Muscle layer of duodenum (tissue), 2 donors: ENCODE results near the gene SLC12A1.

Experiments used
- H3K27ac ChIP-seq: one replicate; pipeline ENCODE4 v1.7.0; 2013; ENCODE audit warnings: mild to moderate bottlenecking, low read length
- H3K27me3 ChIP-seq: one replicate; pipeline ENCODE4 v1.7.0; 2013; ENCODE audit warnings: low read depth, mild to moderate bottlenecking, control low read depth, low read length
- H3K36me3 ChIP-seq, 2 donors: one replicate each; pipeline ENCODE4 v1.7.0; 2013; ENCODE audit warnings: low read length in 2 of 2, control low read depth in 1 of 2, mild to moderate bottlenecking in 1 of 2; ENCODE audit not compliant: insufficient read depth in 2 of 2, control insufficient read depth in 1 of 2
- H3K4me1 ChIP-seq, 2 donors: one replicate each; pipeline ENCODE4 v1.7.0; 2013; ENCODE audit warnings: low read length in 2 of 2, mild to moderate bottlenecking in 2 of 2, control low read depth in 1 of 2, moderate library complexity in 1 of 2; ENCODE audit not compliant: insufficient read depth in 2 of 2, control insufficient read depth in 1 of 2
- H3K4me3 ChIP-seq, 2 donors: one replicate each; pipeline ENCODE4 v1.7.0; 2013; ENCODE audit warnings: low read length in 2 of 2, low read depth in 1 of 2, mild to moderate bottlenecking in 1 of 2
- H3K9me3 ChIP-seq, 2 donors: one replicate each; pipeline ENCODE4 v1.7.0; 2013; ENCODE audit warnings: low read length in 2 of 2, control low read depth in 1 of 2, mild to moderate bottlenecking in 1 of 2; ENCODE audit not compliant: control insufficient read depth in 1 of 2
- donor health status: healthy.

The SLC12A1 gene

DNA sequence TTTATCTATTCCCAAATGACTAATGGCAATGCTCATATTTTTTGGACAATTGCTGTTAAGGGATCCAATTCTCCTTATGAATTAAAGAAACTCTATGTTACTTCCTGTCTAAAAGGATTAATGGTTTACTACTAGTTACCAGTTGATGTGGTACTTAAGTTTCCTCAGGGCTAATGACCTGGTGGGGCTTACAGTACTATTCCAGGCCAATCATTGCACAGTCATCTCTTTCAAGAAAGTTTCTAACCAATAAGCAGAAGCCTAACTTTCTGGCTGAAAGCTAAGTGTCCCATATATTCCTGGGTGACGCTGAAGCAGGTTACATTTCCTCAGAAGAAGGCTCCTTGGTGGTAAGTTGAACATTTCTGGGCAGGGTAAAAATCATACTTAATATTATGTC, at the start of gene SLC12A1:
SLC12A1 (plus strand) TSS at position 322 of the 400 bp plus-strand sequence. CDS start 1,418 bp downstream, outside the sequence.
- no peaks in the 10 kb centered on the region for H3K4me1 ChIP-seq
- H3K9me3 ChIP-seq, result no peaks in the 10 kb centered on the region
- H3K4me3 ChIP-seq, result no peak within 1 kb of the TSS
- H3K27ac ChIP-seq, result no peak within 1 kb of the TSS
- H3K27me3 ChIP-seq, result no peaks in the 10 kb centered on the region
- no peaks in the 10 kb centered on the region for H3K36me3 ChIP-seq

GRCh38 chr15:48168616-48169015, 37.5 kb upstream of the SLC12A1 start:
- Histone ChIP-seq H3K4me3 (no peak overlapping the region), H3K27me3 (no peaks in the 10 kb centered on the region), H3K36me3 (peaks cover 3 to 12% of the 10 kb centered on the region in 2 donors), H3K27ac (no peak overlapping the region), H3K4me1 (peaks cover 0 to 5% of the 10 kb centered on the region in 2 donors), H3K9me3 (no peaks in the 10 kb centered on the region)

DNA sequence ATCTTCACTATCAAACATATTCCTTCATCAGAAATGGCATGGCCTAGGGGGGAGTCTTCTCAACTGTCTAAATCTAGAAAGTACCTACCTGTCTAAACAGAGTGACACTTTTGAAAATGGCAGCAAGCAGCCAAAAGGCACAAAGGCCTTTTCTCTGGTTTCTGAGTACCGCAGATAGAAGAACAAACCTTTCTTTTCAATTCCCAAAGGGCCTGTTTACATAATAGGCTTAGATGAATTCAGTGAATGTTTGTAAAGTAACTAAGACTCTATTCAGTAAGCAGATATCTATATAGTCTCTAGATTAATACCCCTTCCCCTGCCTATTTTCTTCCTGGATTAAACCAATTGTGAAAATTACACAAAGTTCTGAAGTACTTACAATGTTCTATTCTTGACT, 35.1 kb upstream of the SLC12A1 start:
- H3K27ac ChIP-seq, result no peak overlapping the region
- H3K4me3 ChIP-seq, result no peak overlapping the region
- H3K27me3 ChIP-seq, result no peaks in the 10 kb centered on the region
- no peaks in the 10 kb centered on the region for H3K9me3 ChIP-seq
- peaks cover 0 to 5% of the 10 kb centered on the region in 2 donors for H3K36me3 ChIP-seq
- H3K4me1 ChIP-seq, result peaks cover 0 to 5% of the 10 kb centered on the region in 2 donors

- H3K9me3 ChIP-seq, result no peaks in the 10 kb centered on the region
- no peak overlapping the region for H3K4me3 ChIP-seq
Measured at GRCh38 chr15:48175126-48175525, 31.0 kb upstream of the SLC12A1 start.

DNA sequence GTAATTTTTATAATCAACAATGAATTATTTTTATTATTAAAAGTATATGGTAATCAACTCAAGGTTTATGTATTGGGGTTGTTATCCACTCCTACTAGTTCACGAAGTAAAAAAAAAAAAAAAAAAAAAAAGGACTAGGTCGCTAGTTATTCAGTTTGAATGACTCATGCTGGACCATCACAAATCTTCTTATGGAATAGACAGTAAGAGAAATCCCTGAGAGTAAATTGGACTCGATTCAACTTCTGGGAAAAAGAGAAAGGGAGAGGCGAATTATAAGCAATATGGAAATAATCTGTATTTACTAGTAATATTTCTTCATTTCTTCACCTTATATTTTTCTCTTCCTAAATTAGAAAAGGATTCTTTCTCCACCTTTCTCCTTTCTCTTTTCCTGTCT, 30.0 kb upstream of the SLC12A1 start:
- Histone ChIP-seq H3K36me3 (no peaks in the 10 kb centered on the region), H3K27me3 (no peaks in the 10 kb centered on the region), H3K9me3 (no peaks in the 10 kb centered on the region), H3K27ac (no peak overlapping the region), H3K4me1 (peaks cover 0 to 9% of the 10 kb centered on the region in 2 donors), H3K4me3 (no peak overlapping the region)

More at GRCh38 chr15:48175126-48175525, 31.0 kb upstream of the SLC12A1 start:
- no peaks in the 10 kb centered on the region for H3K27me3 ChIP-seq
- peaks cover 0 to 13% of the 10 kb centered on the region in 2 donors for H3K4me1 ChIP-seq
- no peaks in the 10 kb centered on the region for H3K36me3 ChIP-seq
- no peak overlapping the region for H3K27ac ChIP-seq

DNA sequence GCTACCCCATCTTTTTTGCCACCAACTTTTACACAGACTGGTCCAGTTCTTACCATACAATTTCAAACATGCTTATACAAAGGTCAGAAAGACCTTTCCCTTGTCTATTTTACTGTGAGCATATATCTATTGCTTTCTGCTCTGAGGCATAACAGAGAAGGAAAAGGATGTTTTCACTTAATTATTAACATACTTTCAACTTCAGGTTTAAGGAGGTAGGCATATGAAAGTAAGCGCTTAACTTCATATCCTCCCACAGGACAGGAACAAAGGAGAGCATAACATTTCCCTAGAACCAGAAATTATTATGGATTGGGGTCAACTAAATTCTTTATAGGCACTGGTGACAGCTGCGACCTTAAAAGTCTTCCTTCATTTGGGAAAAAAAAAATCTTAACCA, 29.1 kb upstream of the SLC12A1 start:
- Histone ChIP-seq H3K4me1 (peaks cover 0 to 8% of the 10 kb centered on the region in 2 donors), H3K27ac (peak overlapping the region; percentile 65), H3K4me3 (peak overlapping the region; percentile 70 to 79), H3K9me3 (no peaks in the 10 kb centered on the region), H3K36me3 (no peaks in the 10 kb centered on the region), H3K27me3 (no peaks in the 10 kb centered on the region)

- Histone ChIP-seq H3K27me3 (no peaks in the 10 kb centered on the region), H3K4me1 (peaks cover 0 to 8% of the 10 kb centered on the region in 2 donors), H3K9me3 (no peaks in the 10 kb centered on the region), H3K4me3 (peak overlapping the region; percentile 70 to 79), H3K36me3 (no peaks in the 10 kb centered on the region), H3K27ac (peak overlapping the region; percentile 65)
Measured at GRCh38 chr15:48177383-48177765, 28.7 kb upstream of the SLC12A1 start.

DNA sequence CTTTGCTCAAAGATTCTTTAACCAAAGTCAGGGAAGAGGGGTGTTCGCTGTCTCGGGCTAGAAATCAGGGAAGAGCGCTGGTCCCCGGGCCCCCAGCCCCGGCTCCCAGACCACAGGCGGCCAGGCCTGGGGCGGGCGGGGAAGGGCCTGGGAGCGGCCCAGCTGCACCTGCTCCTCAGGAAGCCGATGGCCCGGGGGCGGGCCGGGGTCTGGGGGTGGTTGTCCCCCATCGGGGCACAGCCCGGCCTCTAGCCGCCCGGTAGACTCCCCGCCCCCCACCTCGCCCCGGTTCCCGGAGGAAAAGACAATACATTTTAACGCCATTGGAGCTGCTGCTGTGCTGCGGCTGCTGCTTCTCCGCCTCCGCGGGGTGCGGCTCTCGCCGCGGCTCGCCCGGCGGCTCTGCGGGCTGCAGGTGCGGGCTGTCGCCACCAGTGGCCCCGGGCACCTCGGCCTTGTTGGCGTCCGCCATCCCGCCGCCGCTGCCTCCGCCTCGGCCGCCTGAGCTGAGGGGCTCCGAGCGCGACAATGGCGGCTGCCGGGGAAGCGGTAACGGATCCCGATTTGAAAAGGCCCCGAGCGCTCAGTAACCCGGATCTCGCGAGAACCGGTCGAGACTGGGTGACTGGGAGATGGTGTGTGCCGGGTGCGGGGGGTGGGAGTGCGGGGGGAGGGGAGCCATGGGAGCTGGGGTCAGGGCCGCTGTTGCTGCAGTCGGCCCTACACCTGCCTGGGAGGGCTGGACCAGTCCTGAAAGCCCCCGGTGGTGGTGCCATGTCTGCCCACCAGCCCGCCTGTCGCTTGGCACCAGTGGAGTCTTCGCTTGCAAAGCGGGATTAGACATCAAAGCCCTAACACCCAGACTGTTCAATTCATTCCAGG, 28.1 kb upstream of the SLC12A1 start, which contains the start of gene MYEF2:
MYEF2 (minus strand) TSS at position 530 of the 882 bp plus-strand sequence; CDS start at position 472, 58 bp downstream.
- Histone ChIP-seq H3K27ac (peak within 1 kb of the TSS; percentile 65), H3K27me3 (no peaks in the 10 kb centered on the region), H3K4me3 (peak within 1 kb of the TSS; percentile 70 to 79), H3K9me3 (no peaks in the 10 kb centered on the region), H3K36me3 (no peaks in the 10 kb centered on the region), H3K4me1 (peaks cover 0 to 8% of the 10 kb centered on the region in 2 donors)

DNA sequence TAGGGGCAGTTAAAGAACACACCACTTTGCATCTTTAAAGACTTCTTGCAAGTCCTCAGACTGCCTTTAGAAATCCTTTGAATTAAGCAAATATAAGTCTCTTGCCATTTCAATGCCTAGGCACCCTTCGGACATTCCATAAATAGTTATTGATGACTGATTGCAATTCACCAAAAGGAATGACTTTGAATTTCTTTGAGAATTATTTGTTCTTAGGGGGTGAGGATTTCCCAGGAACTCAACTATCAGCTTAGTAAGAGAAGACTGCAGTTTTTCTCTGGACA, 27.5 kb upstream of the SLC12A1 start:
- peak overlapping the region; percentile 70 to 79 for H3K4me3 ChIP-seq
- H3K4me1 ChIP-seq, result peaks cover 0 to 8% of the 10 kb centered on the region in 2 donors
- no peaks in the 10 kb centered on the region for H3K9me3 ChIP-seq
- no peak overlapping the region for H3K27ac ChIP-seq
- no peaks in the 10 kb centered on the region for H3K36me3 ChIP-seq
- no peaks in the 10 kb centered on the region for H3K27me3 ChIP-seq

DNA sequence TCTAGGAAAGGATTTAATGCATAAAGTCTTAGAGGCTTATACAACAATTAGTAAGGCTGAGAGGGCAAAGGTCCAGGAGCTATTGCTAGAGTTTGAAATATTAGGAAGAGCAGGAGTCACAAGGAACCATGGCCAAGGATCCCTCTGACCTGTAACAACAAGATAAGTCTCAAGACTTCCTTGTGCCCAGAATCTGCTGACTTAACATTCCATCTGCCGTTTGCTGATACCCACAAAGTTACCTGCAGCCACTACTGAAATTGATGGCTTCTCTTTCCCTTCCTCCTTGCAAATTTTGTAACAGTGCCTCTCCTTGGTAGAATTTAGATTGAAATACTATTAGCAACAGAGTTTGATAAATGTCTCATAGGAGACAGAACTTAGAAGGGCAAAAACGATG, 23.4 kb upstream of the SLC12A1 start:
- no peaks in the 10 kb centered on the region for H3K27me3 ChIP-seq
- H3K27ac ChIP-seq, result no peak overlapping the region
- H3K36me3 ChIP-seq, result no peaks in the 10 kb centered on the region
- no peaks in the 10 kb centered on the region for H3K4me1 ChIP-seq
- H3K9me3 ChIP-seq, result no peaks in the 10 kb centered on the region
- H3K4me3 ChIP-seq, result no peak overlapping the region

DNA sequence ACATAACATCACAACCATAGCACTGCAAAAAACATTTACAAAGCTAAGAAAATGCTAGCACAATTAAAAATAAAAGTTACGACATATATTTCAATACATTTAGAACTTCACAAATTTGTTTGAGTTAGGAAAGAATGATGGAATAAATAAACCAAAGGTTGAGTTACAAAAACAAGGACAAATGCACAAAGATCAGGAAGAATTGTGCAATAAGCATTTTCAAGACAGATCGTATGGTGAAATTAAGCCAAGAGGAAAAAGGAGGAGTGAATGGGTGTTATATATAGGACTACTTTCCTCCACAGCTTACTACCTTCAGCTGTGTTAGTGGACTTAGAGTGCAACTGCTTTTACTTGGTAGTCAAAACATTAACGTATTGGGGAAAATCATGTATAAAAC, 20.6 kb upstream of the SLC12A1 start:
- H3K36me3 ChIP-seq, result no peaks in the 10 kb centered on the region
- no peaks in the 10 kb centered on the region for H3K4me1 ChIP-seq
- no peaks in the 10 kb centered on the region for H3K27me3 ChIP-seq
- H3K9me3 ChIP-seq, result no peaks in the 10 kb centered on the region
- no peak overlapping the region for H3K27ac ChIP-seq
- H3K4me3 ChIP-seq, result no peak overlapping the region
